ENCODE measurements around the gene TERT.

- TF ChIP-seq CTCF (IDR thresholded peaks at IDR 0.05; ENCODE audit: low read depth, low read length) = no peak
- TF ChIP-seq EZH2phosphoT487 (IDR thresholded peaks at IDR 0.05; ENCODE audit: low read depth) = no peak
These were observed 33.2 kb downstream of the TERT start for GRCh38 chr5:1261643-1262042.
